ENCODE results near the gene SSR1. TPM values are rescaled to one million over a fixed set of nuclear protein-coding genes. Genes with fewer than 3 reads are reported as not detected.

The SSR1 gene
- total RNA-seq, 1 donor from 2014 or later, result 183 TPM

DNA sequence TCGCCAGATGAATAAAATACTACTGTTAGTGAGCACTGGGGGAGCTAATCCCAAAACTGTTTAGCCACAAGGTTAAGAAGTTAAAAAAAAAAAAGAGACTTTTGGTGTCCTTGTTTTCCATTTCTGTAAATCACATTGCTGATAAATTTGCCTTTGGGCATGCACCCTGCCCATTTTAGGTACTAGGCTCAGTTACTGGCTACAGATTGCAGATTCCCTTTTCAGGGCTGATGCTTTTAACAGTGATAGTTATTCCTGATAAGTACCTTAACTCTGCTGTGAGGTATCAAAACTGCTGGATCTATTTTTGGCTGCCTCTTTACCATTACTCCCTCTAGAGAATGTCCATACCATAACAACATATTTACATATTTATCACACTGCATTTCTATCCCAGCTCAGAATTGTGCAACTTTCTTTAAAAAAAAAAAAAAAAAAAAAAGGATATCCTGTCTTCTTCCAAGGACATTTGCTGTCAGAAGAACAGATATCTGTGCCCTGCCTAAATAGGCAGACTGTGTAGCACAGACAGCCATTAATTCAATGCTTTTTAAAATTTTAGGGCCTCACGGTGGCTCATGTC is 94.5 kb downstream of the SSR1 start:
- H3K4me1 Mint-ChIP-seq (ENCODE audit: unreplicated experiment), result peaks cover 23% of the 10 kb centered on the region
- no peaks in the 10 kb centered on the region for H3K27me3 Mint-ChIP-seq (ENCODE audit: unreplicated experiment)
- no peaks in the 10 kb centered on the region for H3K9me3 Mint-ChIP-seq (ENCODE audit: unreplicated experiment)
- no peak overlapping the region for H3K27ac Mint-ChIP-seq (ENCODE audit: unreplicated experiment)
- no peak overlapping the region for H3K4me3 Mint-ChIP-seq (ENCODE audit: unreplicated experiment)
- TF ChIP-seq, protein P1, sequence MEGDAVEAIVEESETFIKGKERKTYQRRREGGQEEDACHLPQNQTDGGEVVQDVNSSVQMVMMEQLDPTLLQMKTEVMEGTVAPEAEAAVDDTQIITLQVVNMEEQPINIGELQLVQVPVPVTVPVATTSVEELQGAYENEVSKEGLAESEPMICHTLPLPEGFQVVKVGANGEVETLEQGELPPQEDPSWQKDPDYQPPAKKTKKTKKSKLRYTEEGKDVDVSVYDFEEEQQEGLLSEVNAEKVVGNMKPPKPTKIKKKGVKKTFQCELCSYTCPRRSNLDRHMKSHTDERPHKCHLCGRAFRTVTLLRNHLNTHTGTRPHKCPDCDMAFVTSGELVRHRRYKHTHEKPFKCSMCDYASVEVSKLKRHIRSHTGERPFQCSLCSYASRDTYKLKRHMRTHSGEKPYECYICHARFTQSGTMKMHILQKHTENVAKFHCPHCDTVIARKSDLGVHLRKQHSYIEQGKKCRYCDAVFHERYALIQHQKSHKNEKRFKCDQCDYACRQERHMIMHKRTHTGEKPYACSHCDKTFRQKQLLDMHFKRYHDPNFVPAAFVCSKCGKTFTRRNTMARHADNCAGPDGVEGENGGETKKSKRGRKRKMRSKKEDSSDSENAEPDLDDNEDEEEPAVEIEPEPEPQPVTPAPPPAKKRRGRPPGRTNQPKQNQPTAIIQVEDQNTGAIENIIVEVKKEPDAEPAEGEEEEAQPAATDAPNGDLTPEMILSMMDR (IDR thresholded peaks at IDR 0.05), result no peak
- peaks cover 35% of the 10 kb centered on the region for H3K36me3 Mint-ChIP-seq (ENCODE audit: unreplicated experiment)
- DNase-seq (ENCODE audit: extremely low spot score, unreplicated experiment), result no peak

Other genes with a start within 250 kb of the SSR1 start
- 29.4 and 29.9 TPM in 2 replicates for gene RREB1, start 205.2 kb downstream of the SSR1 start, total RNA-seq
- gene CAGE1, start 76.5 kb upstream of the SSR1 start, total RNA-seq, result 0.19 TPM in 1 of 2 replicates, not detected in the other
- 14.8 and 22.5 TPM in 2 replicates for gene RIOK1, start 76.6 kb upstream of the SSR1 start, total RNA-seq
- 124 and 135 TPM in 2 replicates for gene DSP, start 228.5 kb upstream of the SSR1 start, total RNA-seq